Measurements from ENCODE around the gene SMPD3.

The SMPD3 gene

DNA sequence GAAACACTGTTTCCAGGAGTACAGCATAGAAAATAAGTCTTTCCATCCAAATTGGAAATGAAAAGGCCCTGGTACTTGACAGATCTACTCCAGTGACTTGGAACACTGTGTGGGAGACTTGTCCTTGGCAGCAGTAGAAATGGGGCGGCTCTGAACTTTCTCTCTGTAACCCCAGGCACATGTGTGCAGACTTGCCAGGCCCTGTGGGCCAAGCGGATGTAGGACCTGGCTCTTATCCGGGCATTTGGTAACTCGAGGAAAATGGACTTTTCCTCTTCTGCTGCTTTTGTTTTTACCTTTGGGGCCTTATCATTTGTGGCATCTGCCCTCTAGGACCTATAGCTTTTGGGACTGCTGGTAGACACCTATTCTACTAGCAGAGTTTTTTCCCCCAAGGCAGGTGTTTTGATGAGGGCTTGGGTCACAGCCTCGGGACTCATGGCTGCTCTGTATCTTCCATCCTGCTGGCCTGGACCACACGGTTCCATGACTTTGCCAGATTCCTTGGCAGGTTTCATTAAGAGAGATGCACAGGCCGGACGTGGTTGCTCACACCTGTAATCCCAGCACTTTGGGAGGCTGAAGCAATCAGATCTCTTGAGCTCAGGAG lies 43.5 kb downstream of the SMPD3 start:
- no peak for DNase-seq (ENCODE audit: low spot score)

DNA sequence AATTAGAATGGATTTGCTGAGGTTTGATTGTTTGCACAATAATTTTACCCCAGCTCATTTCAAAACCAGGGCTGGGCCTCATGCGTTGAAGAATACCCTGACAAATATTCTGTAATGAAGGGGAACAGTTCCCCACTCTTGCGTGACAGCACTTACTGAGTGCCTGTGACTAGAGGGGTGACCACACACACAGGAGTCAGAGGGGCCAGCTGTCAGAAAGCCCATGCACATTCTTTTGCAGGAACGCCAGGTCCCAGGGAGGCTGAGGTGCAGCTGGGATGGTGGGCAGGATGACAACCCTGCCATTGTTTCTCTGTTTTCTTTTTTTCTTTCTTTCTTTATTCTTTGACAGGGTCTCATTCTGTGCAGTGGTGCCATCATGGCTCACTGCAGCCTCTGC lies 44.6 kb downstream of the SMPD3 start:
- DNase-seq (ENCODE audit: low spot score), result no peak

DNA sequence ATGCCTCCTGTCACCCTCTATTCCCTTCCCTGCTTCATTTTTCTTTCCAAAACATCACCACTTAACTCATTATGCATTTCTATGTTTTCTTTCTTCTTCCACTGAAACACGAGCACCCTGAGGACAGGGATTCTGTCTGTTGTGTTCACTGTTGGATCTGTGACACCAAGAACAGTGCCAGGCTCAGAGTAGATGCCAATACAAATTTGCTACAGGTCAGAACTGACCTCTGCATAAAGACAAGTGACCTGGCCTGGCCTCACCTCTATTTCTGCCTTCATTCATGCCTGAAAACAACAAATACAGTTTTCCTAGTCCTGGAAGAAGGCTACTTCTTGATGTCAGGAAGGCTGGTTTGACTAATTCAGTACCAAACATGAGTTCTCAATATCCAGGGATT lies 45.1 kb downstream of the SMPD3 start:
- no peak for DNase-seq (ENCODE audit: low spot score)

DNA sequence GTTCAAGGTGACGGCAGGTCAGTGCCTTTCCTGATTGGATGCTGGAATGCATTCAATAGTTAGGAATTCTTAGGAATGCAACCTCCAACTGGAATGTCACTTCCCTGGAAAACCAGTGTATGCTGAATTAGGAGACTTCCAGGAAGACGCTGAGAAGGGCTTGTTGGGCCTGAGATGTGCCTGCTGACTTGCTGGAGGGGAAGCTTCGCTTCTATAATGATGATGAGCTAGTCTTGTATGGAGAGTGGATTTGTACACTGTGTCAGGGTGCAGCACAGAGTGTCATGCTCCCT lies 45.6 kb downstream of the SMPD3 start:
- DNase-seq (ENCODE audit: low spot score), result no peak

DNA sequence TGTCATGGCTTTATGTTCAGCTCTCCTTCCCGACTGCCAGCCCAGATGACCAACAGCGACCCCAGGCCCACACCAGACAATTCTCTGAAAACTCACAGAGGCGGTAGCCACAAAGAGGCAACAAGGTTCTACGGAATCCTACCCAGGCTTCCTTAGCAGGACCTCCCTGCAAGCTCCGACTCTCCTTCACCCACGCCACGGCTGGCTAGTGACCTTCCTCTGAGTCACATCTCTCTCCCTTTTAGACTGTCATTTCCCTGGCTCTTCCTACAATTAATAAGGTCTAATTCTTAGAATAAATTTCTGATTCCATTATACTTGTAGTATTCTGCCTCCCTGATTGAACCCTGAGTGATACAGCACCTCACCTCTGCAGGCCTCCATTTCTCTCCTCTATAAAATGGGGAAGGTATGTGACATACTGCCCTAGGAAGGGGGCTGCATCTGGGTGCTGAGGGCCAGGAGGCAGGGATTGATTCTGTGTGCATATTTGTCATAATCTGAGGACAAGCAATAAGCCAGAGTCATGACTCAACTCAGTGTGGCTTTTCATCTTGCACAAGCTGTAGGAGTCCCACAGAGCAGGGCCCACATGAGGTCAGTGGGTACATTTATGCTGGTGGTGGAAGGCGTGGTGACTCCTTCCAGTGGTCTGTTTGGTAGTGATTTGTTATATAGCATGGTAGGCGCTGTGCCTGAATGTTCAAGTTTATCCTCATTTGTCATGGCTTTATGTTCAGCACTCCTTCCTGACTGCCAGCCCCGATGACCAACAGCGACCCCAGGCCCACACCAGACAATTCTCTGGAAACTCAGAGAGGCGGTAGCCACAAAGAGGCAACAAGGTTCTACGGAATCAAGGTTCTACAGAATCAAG lies 46.2 kb downstream of the SMPD3 start:
- DNase-seq (ENCODE audit: low spot score), result no peak

DNA sequence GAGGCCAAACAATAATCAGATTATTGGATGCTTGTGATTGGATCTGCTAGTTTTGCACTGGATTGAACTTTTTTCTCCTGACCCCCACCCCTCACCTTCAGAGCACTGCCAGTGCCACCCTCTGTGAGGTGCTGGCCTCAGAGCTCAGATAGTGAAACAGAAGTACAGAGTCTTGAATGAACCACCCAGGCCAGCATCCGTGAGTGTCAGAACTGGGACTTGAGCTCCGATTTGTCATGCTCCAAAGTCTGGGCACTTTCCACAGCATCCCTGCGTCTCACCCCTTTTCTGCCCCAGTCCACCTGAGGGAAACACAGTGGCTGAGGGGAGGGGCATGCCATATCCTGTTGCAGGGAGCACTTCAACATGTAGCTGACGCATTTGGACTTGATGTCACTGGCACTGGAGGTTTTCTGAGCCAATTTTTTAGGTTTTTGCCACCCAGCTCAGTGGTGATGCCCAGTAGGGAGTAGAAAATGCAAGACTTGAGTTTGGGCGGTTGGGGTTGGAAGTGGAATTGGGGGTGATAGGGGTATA lies 47.3 kb downstream of the SMPD3 start:
- no peak for DNase-seq (ENCODE audit: low spot score)

DNA sequence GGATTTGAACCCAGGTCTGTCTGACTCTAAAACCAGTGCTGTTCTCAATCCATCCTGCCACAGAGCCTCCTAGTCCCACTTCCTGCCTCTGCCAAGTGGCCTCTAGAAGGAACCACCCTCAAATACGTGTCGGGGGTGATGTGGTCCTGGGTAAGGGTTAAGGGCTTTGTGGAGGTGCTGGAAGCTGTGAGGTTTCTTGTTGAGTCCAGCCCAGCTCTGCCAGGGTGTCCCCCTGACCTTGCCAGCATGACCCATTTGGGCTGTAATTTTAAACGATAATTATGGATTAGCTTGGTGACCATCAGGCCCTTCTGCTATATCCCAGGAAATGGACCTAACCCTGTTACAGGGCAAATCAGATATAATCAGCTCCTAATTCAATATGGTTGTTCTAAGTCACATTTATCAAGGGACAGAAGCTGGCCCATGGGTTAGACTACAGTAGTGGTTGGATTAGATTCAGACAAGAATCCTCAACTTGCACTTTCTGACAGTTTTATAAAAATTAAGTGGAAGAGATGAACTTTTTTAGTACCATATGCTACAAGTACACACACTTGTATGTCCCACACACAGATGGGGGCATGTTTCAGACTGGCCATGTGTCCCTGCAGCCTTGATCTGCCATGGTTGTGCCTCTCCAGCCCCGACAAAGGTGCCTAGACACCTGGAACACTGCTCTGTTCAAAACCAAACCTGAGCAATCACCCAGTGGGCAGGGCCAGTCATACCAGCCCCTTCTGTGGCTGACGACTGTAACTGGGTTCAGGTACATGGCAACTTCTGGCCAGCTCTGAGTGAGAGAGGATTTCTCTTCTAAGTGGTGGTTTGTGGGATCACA lies 48.0 kb downstream of the SMPD3 start:
- no peak for DNase-seq (ENCODE audit: low spot score)

DNA sequence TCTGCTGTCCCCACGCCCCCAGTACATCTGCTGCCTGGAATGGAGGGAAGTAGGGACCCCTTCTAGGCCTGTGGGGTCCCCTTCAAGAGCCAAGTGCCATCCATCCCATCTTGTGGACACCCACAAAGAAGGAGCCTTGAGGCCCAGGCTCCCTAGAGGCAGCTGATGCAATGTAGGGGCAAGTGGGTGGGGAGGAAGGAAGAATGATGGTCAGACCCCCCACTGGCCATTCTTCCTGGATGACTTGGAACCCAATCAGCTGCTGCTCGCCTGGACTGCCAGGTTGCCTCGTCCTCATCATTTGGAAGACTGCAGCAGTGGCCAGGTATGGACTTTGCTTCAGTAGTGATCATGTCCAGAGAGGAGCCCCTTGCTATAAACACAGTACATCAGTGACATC lies 48.9 kb downstream of the SMPD3 start:
- no peak for DNase-seq (ENCODE audit: low spot score)

DNA sequence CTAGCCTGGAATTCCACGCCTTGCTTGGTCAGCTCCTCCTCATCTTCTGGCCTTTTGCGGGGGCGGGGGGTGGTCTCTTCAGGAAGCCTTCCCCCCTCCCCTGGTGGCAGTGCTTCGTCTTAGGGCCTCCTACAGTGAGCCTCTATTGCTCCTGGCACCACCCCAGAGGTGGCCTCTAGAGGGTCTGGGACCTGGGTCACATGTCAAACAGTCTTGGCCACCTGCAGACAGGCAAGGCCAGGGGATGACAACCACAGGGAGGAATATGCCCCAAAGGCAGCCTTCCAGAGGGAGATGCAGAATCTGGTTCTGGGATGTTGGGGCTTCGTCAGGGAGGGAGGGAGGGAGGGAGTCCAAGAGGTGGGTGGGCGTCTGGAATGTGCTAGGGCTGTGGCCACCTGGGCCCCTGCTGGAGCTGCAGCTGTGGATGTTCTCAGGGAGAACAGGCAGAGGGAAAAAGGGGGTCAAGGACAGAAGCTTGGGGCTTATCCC lies 50.6 kb downstream of the SMPD3 start:
- no peak for DNase-seq (ENCODE audit: low spot score)

DNA sequence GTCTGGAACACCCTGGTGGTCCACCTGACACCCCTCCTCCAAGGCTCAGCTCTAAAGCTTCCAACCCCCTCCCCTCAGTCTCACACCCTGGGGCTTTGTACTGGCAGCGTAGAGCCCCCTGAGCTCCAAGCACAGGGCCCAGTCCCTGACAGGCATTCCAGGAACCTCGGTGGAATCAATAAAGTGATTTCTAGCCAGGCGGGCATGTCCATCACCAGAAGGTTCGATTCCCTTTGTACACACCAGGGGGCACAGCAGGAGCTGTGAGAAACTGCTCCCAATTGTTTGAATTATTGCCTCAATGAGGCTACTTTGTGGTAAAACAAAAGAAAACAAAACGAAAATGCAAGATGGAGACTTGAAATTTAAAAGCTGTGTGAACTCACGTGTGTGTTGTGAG lies 51.8 kb downstream of the SMPD3 start:
- DNase-seq (ENCODE audit: low spot score), result no peak

DNA sequence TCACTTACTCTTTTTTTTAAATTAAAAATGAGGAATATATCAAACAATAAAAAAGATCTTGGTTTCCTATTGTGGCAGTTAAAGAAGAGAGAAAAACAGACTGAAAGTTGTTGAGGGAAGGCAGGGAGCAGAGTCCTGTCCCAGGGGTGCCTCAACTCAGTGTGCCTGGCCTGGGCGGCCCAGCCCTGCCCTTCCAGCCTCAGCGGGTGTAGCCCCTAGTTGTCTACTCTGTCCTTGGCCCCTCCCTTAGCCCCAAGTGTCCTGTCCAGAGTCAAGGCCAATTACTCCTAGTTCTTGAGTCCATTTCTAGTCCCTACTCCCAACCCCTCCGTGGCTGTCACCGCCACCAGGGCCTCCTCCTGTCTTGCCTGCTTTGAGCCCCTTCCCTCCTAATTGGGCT lies 52.5 kb downstream of the SMPD3 start:
- no peak for DNase-seq (ENCODE audit: low spot score)

DNA sequence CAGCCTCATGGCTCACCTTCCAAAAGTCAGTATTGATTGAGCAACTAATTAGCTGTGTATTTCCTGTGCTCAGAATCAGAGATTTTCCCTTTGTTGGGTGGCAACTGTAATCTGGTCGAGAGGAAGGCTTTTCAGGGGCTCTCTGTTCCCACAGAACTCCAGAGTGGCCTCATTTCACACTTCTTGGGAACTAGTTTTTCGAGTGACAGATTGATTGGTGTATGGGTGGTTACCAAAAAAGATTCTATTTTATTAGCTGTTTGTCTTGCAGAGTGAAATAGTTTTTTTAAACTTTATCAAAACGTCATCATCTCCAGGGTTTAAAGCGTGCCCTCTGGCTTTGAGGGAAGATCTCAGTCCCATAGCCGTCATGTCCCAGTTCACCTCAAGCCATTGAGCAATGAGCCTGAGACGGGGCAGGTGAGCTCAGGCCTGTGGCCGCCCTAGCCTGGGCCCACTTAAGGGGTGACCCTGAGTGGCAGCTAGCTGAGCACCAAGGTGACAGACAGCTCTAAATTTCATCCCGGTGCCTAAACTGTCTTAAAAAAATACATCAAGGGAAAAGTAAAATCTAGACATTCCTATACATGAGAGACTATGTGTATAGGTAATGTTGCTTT lies 53.0 kb downstream of the SMPD3 start:
- no peak for DNase-seq (ENCODE audit: low spot score)

DNA sequence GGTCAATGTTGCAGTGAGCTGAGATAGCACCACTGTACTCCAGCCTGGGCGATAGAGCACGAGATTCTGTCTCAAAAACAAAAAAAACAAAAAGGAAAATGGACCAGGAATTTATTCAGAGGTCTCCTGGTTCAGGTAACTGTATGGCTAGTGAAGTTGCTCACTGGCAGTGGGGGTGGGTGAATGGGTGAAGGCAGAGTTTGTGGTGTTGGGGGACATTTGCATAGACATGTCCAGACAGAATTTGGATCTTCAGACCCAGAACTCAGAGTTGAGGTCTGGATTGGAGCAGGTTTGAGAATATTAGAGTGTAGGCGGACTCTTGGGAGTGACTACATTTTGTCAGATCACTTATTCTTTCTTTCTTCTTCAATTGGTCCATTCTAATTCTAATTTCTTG lies 55.0 kb downstream of the SMPD3 start:
- DNase-seq (ENCODE audit: low spot score), result no peak

DNA sequence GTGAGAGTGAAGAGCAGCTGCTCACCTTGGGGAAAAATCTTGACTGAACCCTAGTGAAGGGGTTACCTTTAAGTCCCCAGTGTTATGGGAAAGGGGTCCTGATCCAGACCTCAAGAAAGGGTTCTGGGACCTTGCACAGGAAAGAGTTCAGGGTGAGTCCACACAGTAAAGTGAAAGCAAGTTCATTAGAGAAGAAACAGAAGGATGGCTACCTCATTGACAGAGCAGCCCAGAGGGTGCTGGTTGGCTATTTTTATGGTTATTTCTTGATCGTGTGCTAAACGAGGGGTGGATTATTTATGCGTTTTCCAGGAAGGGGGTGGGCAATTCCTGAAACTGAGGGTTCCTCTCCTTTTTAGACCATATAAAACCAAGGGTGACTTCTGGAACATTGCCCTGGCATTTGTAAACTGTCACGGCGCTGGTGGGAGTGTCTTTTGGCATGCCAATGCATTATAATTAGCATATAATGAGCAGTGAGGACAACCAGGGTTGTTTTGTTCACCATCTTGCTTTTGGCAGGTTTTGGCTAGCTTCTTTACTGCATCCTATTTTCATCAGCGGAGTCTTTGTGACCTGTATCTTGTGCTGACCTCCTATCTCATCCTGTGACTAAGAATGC lies 58.4 kb downstream of the SMPD3 start:
- DNase-seq (ENCODE audit: low spot score), result no peak

DNA sequence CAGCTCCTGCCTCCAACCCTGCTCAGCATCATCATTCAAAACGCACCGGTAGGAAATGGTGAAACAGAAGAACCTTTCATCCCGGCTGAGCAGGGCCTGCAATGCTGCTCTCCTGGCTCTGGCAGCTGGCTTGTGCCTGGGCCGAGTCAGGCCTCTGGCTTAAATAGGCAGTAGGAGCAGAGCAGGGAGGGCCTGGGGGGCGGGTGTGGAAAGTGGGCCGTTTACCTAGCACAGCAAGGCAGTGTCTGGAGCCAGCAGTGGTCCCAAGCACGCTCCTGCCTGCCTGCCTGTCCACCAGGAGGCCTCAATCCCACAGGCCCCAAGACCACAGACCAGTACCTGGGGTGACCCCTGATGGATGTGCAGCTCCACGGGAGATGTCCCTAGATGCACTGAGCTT lies 59.3 kb downstream of the SMPD3 start:
- DNase-seq (ENCODE audit: low spot score), result no peak

DNA sequence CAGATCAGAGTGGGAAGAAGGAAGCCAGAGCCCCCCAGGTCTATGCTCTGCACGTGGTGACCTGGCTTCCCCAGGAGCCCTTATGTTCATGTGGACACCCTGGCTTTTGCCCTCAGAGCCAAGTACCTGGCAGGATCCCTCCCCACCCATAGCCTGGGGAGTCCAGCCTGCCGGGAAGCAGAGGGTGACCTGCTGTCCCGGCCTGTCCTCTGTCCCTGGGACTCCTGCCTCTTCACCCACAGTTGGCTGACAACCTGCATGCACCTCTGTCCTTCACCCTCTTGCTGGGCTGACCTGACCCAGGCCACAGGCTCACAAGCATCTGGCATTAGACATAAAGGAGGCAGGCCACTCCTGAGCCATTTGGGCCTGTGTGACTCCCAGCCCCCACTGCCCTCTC lies 60.2 kb downstream of the SMPD3 start:
- DNase-seq (ENCODE audit: low spot score), result no peak

DNA sequence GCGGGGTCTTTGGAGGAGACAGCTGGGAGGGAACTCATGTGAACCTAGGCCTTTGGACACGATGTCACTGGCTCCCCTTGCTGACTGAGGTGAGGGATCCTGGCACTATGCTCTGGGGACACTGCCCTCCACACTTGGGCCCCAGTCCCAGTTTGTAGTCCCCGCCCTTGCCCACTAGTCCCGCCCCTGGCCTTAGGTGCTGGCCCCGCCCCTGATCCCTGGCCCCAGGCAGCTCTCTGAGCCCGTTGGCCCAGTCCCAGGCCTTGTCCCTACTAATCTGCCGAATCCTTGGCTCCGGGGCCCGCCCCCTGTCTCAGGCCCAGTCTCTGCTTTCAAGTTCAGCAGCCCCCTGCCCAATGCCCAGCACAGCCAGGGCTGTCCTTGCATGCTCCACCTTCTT lies 61.0 kb downstream of the SMPD3 start:
- DNase-seq (ENCODE audit: low spot score), result no peak

DNA sequence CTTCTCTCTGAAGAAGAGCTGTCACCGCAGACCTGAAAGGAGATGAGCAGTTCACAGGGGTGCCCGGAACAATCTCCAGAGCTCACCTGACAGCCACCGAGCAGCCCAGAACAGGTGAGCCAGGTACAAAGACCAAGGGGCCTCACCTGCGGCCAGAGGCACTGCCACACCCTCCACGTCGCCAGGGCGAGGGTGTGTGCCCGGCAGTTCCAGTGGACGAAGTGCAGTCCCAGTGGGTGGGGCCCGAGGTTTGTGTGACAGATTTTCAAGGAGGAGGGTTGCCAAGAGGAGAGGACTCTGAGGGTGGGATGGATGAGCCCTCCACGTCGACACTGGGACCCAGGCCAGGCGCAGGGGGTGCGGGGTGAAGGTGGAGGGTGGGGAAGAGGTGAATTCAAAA lies 61.7 kb downstream of the SMPD3 start:
- no peak for DNase-seq (ENCODE audit: low spot score)

DNA sequence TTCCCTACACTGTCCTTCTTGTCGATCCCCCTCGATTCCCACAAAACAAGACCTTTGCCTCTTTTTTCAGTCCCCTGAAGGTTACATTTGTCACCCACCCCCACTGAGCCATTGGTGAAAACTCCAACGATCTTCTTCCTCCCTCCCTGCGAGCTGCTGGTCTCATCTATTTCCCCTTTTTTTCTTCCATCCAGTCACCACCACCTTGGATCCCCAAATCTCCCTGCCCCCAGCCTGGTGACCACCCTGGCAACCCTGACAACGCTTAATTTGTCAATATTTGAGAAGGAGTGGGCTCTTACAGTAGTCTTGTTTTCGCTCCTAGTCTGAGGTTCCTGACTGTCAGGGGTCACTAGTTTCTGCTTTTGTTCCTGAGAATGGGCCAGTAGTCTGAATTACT lies 62.9 kb downstream of the SMPD3 start:
- no peak for DNase-seq (ENCODE audit: low spot score)

DNA sequence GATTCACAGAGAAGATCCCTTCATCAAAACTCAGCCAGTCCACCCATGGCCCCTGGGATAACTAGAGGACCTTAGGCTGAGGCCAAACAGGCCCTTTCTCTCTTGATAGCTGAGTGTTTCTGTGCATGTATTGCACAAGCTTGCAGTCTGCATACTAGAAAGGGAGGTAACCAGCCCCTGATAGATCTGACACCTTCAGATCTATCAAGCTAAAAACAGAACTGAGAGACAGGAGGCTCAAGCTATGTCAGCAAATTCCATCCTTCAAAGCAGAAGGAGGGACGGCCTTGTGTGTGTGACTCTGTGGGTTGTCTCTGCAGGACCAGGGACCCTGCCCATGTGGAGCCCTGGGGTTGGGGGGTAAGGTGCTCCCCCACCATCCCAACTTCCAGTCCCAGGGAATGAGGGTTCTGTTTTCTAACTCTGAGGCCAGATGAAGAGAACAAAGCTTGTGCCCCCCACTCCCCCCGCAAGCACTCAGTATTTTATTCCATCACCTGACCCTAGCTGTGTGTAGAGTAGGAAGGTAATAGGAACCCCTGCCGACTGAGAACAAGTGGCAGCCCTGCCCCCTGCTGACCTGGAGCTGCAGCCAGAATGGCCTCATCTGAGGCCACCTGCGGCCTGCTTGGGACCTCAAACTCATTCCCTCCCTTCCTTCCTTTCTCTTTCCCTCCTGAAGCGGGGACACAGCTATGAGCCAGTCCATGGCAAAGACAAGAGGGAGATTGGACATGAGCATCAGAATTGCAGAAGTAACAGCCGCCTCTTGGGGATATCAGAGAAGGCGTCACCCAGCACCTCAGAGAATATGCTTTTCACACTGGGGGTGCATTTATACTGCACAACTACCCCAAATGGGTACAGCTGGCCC lies 63.8 kb downstream of the SMPD3 start:
- DNase-seq (ENCODE audit: low spot score), result no peak

DNA sequence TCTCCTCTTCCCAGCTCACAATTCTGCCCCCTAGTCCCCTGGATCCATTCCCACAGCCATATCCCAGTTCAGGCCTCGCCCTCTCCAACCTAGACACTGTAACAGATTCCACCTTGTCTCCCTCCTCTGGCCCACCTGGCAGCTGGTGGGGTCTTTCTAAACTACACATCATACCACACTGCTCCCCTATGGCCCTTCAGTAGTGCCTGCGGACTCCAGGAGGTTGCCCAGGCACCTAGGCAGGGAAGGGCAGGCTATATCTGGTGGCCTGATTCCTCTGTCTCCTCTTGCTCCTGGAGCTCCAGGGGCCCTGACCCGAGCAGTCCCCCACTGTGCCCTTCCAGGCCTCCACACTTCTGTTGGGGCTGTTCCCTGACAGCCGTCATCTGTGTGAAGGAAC lies 64.5 kb downstream of the SMPD3 start:
- no peak for DNase-seq (ENCODE audit: low spot score)
